H1 (cell line): ENCODE results near the gene FOXF2. TPM values are rescaled to one million over a fixed set of nuclear protein-coding genes. Genes with fewer than 3 reads are reported as not detected.

Experiments used
- CTCF ChIA-PET: fragments of 300-600 bp; sonication (Branson Sonifier 250); formaldehyde crosslinking; loops from one replicate; lab custom pipeline; 2021; ENCODE audit not compliant: partially characterized antibody; lab: Charles Lee
- POLR2A ChIA-PET: fragments of 300-600 bp; sonication (Branson Sonifier 250); formaldehyde crosslinking; loops from one replicate; lab custom pipeline; 2021; ENCODE audit warnings: inconsistent platforms; ENCODE audit not compliant: partially characterized antibody; lab: Charles Lee
- DNase-seq, 2 experiments: peaks; one replicate each; pipeline versions ENCODE4 v3.0.0 to v3.0.0-alpha.2; 2010 to 2022; ENCODE audit warnings: low spot score in 2 of 2, low read depth in 1 of 2, mixed read lengths in 1 of 2
- FAIRE-seq: peaks from 2 replicates; lab custom pipeline; 2011; peaks lifted over from hg19 to GRCh38; lab: Jason Lieb, UNC
- H2AFZ ChIP-seq: 2 replicates; pipeline ENCODE4 v1.8.1; 2012; ENCODE audit warnings: low read length, inconsistent platforms
- H2AK5ac ChIP-seq: 2 replicates; pipeline ENCODE4 v1.6.1; 2013; ENCODE audit warnings: low read depth, low read length
- H2BK120ac ChIP-seq: replicated peaks from 2 replicates; pipeline ENCODE3; 2013; ENCODE audit warnings: low read depth, low read length, inconsistent platforms
- H2BK12ac ChIP-seq: 2 replicates; pipeline ENCODE4 v1.6.1; 2013; ENCODE audit warnings: low read depth, low read length
- H2BK15ac ChIP-seq: 2 replicates; pipeline ENCODE4 v1.6.1; 2013; ENCODE audit warnings: low read length
- H2BK20ac ChIP-seq: 2 replicates; pipeline ENCODE4 v1.6.1; 2013; ENCODE audit warnings: low read length
- H2BK5ac ChIP-seq: 2 replicates; pipeline ENCODE4 v1.6.1; 2013; ENCODE audit warnings: low read depth, low read length
- H3K14ac ChIP-seq: 2 replicates; pipeline ENCODE4 v1.6.1; 2013; ENCODE audit warnings: inconsistent platforms; ENCODE audit not compliant: insufficient read length
- H3K18ac ChIP-seq: 2 replicates; pipeline ENCODE4 v1.6.1; 2013; ENCODE audit warnings: low read length; ENCODE audit errors: extremely low read depth
- H3K23ac ChIP-seq: 2 replicates; pipeline ENCODE4 v1.6.1; 2013; ENCODE audit warnings: inconsistent platforms; ENCODE audit not compliant: insufficient read length
- H3K23me2 ChIP-seq: 2 replicates; pipeline ENCODE4 v1.6.1; 2013; ENCODE audit warnings: low read depth, low read length
- H3K27ac ChIP-seq: 2 replicates; pipeline ENCODE4 v1.6.1; 2011; ENCODE audit warnings: low read depth, low read length, inconsistent platforms
- H3K27me3 ChIP-seq, 4 experiments: replicated peaks in 1 of 4; 1 replicate in 1 of 4; 2 replicates in 3 of 4; pipeline versions ENCODE4 v1.6.1 to v1.8.1; 2011 to 2013; ENCODE audit warnings: low read length in 3 of 4, mild to moderate bottlenecking in 3 of 4, inconsistent platforms in 2 of 4, mixed read lengths in 2 of 4, moderate library complexity in 1 of 4; ENCODE audit not compliant: control insufficient read depth in 3 of 4, insufficient read depth in 3 of 4; ENCODE audit errors: extremely low read depth in 1 of 4
- H3K36me3 ChIP-seq, 4 experiments: 2 replicates each; pipeline versions ENCODE4 v1.6.1 to v1.8.1; 2011 to 2013; ENCODE audit warnings: mild to moderate bottlenecking in 4 of 4, low read length in 3 of 4, moderate library complexity in 2 of 4, control low read depth in 1 of 4, inconsistent platforms in 1 of 4; ENCODE audit not compliant: insufficient read depth in 4 of 4, control insufficient read depth in 2 of 4
- H3K4ac ChIP-seq: replicated peaks from 2 replicates; pipeline ENCODE3; 2013; ENCODE audit warnings: low read length, low read depth, mixed read lengths, inconsistent platforms; ENCODE audit not compliant: insufficient read length
- H3K4me1 ChIP-seq, 4 experiments: replicated peaks in 1 of 4; 1 replicate in 1 of 4; 2 replicates in 3 of 4; pipeline versions ENCODE4 v1.6.1 to v1.8.1; 2011 to 2013; ENCODE audit warnings: low read length in 3 of 4, inconsistent platforms in 2 of 4, mixed read lengths in 1 of 4; ENCODE audit not compliant: insufficient read depth in 4 of 4, control insufficient read depth in 3 of 4
- H3K4me2 ChIP-seq, 2 experiments: 2 replicates each; pipeline versions ENCODE4 v1.6.1 to v1.8.1; 2011 to 2013; ENCODE audit warnings: low read depth in 2 of 2, low read length in 2 of 2, control low read depth in 1 of 2, inconsistent platforms in 1 of 2, mild to moderate bottlenecking in 1 of 2; ENCODE audit not compliant: insufficient read depth in 1 of 2
- H3K4me3 ChIP-seq, 4 experiments: fragments of 200-600, 300-600 bp in 1 of 4; sonication (generic), shearing (Covaris generic), sonication (Bioruptor Twin) in 1 of 4; 2 replicates each; pipeline versions ENCODE4 v1.5.1 to v1.8.1; 2011 to 2016; ENCODE audit warnings: low read length in 4 of 4, low read depth in 3 of 4, control low read depth in 2 of 4, inconsistent platforms in 2 of 4, mild to moderate bottlenecking in 2 of 4, mixed read lengths in 1 of 4, moderate library complexity in 1 of 4; ENCODE audit not compliant: insufficient read depth in 2 of 4; ENCODE audit errors: extremely low read depth in 1 of 4
- H3K56ac ChIP-seq: replicated peaks from 2 replicates; pipeline ENCODE3; 2013; ENCODE audit warnings: low read depth, mild to moderate bottlenecking, mixed read lengths, low read length, inconsistent platforms; ENCODE audit not compliant: insufficient read length
- H3K79me1 ChIP-seq: 2 replicates; pipeline ENCODE4 v1.6.1; 2013; ENCODE audit warnings: low read depth, low read length, control low read depth
- H3K79me2 ChIP-seq, 2 experiments: 2 replicates each; pipeline versions ENCODE4 v1.6.1 to v1.8.1; 2012 to 2013; ENCODE audit warnings: low read length in 2 of 2, mild to moderate bottlenecking in 2 of 2, inconsistent platforms in 1 of 2; ENCODE audit not compliant: insufficient read depth in 2 of 2, control insufficient read depth in 1 of 2
- H3K9ac ChIP-seq, 4 experiments: replicated peaks in 1 of 4; 1 replicate in 1 of 4; 2 replicates in 3 of 4; pipeline versions ENCODE4 v1.6.1 to v1.8.1; 2011 to 2013; ENCODE audit warnings: low read depth in 3 of 4, low read length in 3 of 4, control low read depth in 2 of 4, mild to moderate bottlenecking in 2 of 4, moderate library complexity in 2 of 4, inconsistent platforms in 1 of 4; ENCODE audit errors: extremely low read depth in 1 of 4
- H3K9me3 ChIP-seq, 2 experiments: 2 replicates each; pipeline versions ENCODE4 v1.6.1 to v1.8.1; 2012 to 2013; ENCODE audit warnings: mild to moderate bottlenecking in 2 of 2, moderate library complexity in 2 of 2, control low read depth in 1 of 2, inconsistent platforms in 1 of 2, low read depth in 1 of 2, low read length in 1 of 2, mixed read lengths in 1 of 2; ENCODE audit not compliant: insufficient read depth in 2 of 2
- H4K20me1 ChIP-seq, 2 experiments: replicated peaks in 1 of 2; 2 replicates each; pipeline versions ENCODE3 to v1.8.1; 2011 to 2013; ENCODE audit warnings: inconsistent platforms in 2 of 2, low read length in 2 of 2, mild to moderate bottlenecking in 1 of 2; ENCODE audit not compliant: insufficient read depth in 2 of 2, control insufficient read depth in 1 of 2
- H4K5ac ChIP-seq: 2 replicates; pipeline ENCODE4 v1.6.1; 2013; ENCODE audit warnings: low read length, low read depth, mixed read lengths, inconsistent platforms; ENCODE audit not compliant: insufficient read length
- H4K8ac ChIP-seq: 2 replicates; pipeline ENCODE4 v1.8.0; 2013; ENCODE audit warnings: mild to moderate bottlenecking, moderate library complexity, low read length, inconsistent platforms; ENCODE audit not compliant: insufficient read depth; ENCODE audit errors: extremely low read depth
- H4K91ac ChIP-seq: replicated peaks from 2 replicates; pipeline ENCODE3; 2013; ENCODE audit warnings: low read length, mixed read lengths, inconsistent platforms; ENCODE audit not compliant: insufficient read length
- BACH1 ChIP-seq: IDR thresholded peaks from 2 replicates; pipeline ENCODE4 v1.6.1; 2012; ENCODE audit warnings: low read length, improper control_type of control experiment
- BRCA1 ChIP-seq: IDR thresholded peaks from 2 replicates; pipeline ENCODE4 v1.6.1; 2012; ENCODE audit warnings: low read depth, low read length, improper control_type of control experiment
- CHD1 ChIP-seq: IDR thresholded peaks from 2 replicates; pipeline ENCODE4 v1.6.1; 2012; ENCODE audit warnings: low read depth, low read length, improper control_type of control experiment
- CHD2 ChIP-seq: IDR thresholded peaks from 2 replicates; pipeline ENCODE4 v1.6.1; 2012; ENCODE audit warnings: low read length, improper control_type of control experiment
- GABPA ChIP-seq: IDR thresholded peaks from 2 replicates; pipeline ENCODE4 v1.6.1; 2011; ENCODE audit warnings: mild to moderate bottlenecking, low read length, moderate library complexity, borderline replicate concordance; ENCODE audit not compliant: insufficient read depth
- JUND ChIP-seq: IDR thresholded peaks from 2 replicates; pipeline ENCODE4 v1.6.1; 2011; ENCODE audit warnings: mild to moderate bottlenecking, improper control_type of control experiment, low read length
- KDM1A ChIP-seq: fragments of 200-600, 300-600 bp; sonication (generic); IDR thresholded peaks from 2 replicates; pipeline ENCODE4 v1.7.1; 2016; ENCODE audit warnings: mild to moderate bottlenecking, low read length, borderline replicate concordance
- NANOG ChIP-seq: IDR thresholded peaks from 2 replicates; pipeline ENCODE4 v1.6.1; 2011; ENCODE audit warnings: low read length, low read depth, mild to moderate bottlenecking, inconsistent platforms; ENCODE audit not compliant: insufficient read depth, poor library complexity, severe bottlenecking
- RAD21 ChIP-seq, 2 experiments: IDR thresholded peaks in 1 of 2; conservative IDR thresholded peaks in 1 of 2; 2 replicates each; pipeline ENCODE4 v1.6.1; 2011; ENCODE audit warnings: low read depth in 2 of 2, low read length in 2 of 2, improper control_type of control experiment in 1 of 2, inconsistent platforms in 1 of 2, mild to moderate bottlenecking in 1 of 2, moderate library complexity in 1 of 2
- SAP30 ChIP-seq: fragments of 300-600 bp; sonication (generic); IDR thresholded peaks from 2 replicates; pipeline ENCODE4 v1.7.1; 2012; ENCODE audit warnings: low read length, moderate library complexity, mild to moderate bottlenecking, inconsistent platforms; ENCODE audit not compliant: insufficient read depth, insufficient replicate concordance
- SP4 ChIP-seq: IDR thresholded peaks from 2 replicates; pipeline ENCODE4 v1.6.1; 2012; ENCODE audit warnings: low read length, inconsistent platforms
- SRF ChIP-seq: IDR thresholded peaks from 2 replicates; pipeline ENCODE4 v1.6.1; 2011; ENCODE audit warnings: mild to moderate bottlenecking, low read depth, low read length, moderate library complexity
- WGBS, 2 experiments: shearing (Covaris generic) in 1 of 2; methylation state at CpG; one replicate each; pipeline versions ENCODE4 v1.1.6 to v1.1.7; 2013 to 2015; ENCODE audit warnings: low lambda C conversion rate in 2 of 2, mixed read lengths in 2 of 2, inconsistent platforms in 1 of 2, low coverage in 1 of 2, missing lambda C conversion rate in 1 of 2; ENCODE audit not compliant: insufficient replicate concordance in 2 of 2, insufficient coverage in 1 of 2, insufficient read length in 1 of 2; ENCODE audit errors: extremely low coverage in 1 of 2, missing lambda C conversion rate in 1 of 2; 5-methylcytosine and 5-hydroxymethylcytosine counted together
- polyA plus RNA-seq, 7 experiments: library from polyadenylated mRNA; depleted of rRNA in 3 of 7; stranded (reverse) in 5 of 7; unstranded in 2 of 7; fragments of >200 nt in 5 of 7; fragments of 200-250 nt in 2 of 7; gene quantifications; 1 replicate in 5 of 7; 2 replicates in 1 of 7; 4 replicates in 1 of 7; pipeline versions ENCODE4 v1.2.1 to v1.2.3, GENCODE V29; 2011 to 2013; ENCODE audit warnings: missing spikeins in 2 of 7, mixed read lengths in 2 of 7
- total RNA-seq: library from RNA; stranded (reverse); fragmentation: NEBNext Ultra II Directional; extraction: Animal tissue kit (Norgen Biotek cat#: 25700); gene quantifications from 2 replicates; pipeline ENCODE4 v1.2.1, GENCODE V29; 2021
- TF ChIP-seq, protein P1 (sequence below): IDR thresholded peaks from 2 replicates; pipeline ENCODE4 v1.6.1; 2011; ENCODE audit warnings: low read length, improper control_type of control experiment

Gene FOXF2
- total and polyA plus RNA-seq, 2 of the 8 experiments (the other 6 are each of a cell fraction or from before 2014, with no cell fraction given): 0.05 TPM; not detected in 1

DNA sequence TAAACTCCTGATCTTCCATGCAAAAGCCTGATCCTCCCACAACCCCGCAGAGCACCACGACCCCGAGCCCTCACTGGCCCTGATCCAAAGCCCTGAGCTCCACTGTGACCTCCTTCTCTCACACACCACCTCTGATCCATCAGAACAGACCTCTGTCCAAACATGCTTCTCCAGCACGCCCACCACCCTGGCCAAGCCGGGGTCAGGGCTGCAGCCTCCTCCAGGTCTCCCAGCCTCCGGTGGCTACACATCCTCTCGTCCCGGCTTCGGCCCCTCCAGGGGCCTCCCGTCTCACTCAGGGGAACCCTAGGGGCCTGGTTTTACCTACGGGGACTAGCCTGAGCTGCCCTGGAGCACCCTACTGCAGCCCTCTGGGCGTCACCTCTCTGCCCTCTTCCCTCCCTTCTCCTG is 49.1 kb downstream of the FOXF2 start:
- H3K14ac ChIP-seq: no peak overlapping the region
- no peak overlapping the region for H3K4ac ChIP-seq
- DNase-seq: no peak
- H3K4me3 ChIP-seq: no peak overlapping the region
- H3K9ac ChIP-seq: no peak overlapping the region
- peak overlapping the region; percentile 35; the same call in 1 of the 2 replicates for H2BK5ac ChIP-seq
- peaks cover 0 to 10% of the 10 kb centered on the region in 2 experiments; a peak in 1 of 4 replicates for H3K9me3 ChIP-seq
- H2AK5ac ChIP-seq: no peak overlapping the region
- no peak overlapping the region for H3K18ac ChIP-seq
- FAIRE-seq: no peak
- H3K36me3 ChIP-seq: no peaks in the 10 kb centered on the region
- no peaks in the 10 kb centered on the region for H4K20me1 ChIP-seq
- H3K23ac ChIP-seq: no peak overlapping the region
- no peak overlapping the region for H2BK120ac ChIP-seq
- no peaks in the 10 kb centered on the region for H3K23me2 ChIP-seq
- ChIA-PET CTCF (interaction anchor here (2.8 to 3.7 kb wide), 2 partner anchors 14 to 42 kb away, joined by 7 to 56 read pairs; no protein-coding TSS in a partner anchor), POLR2A (no interaction called here)
- peak overlapping the region in 1 of 2 experiments; percentile 12; a peak in 1 of 4 replicates for H3K4me2 ChIP-seq
- H3K79me2 ChIP-seq: no peaks in the 10 kb centered on the region
- no peak overlapping the region for H4K91ac ChIP-seq
- WGBS, 2 experiments: 90% methylated on average over 12 of the region's 12 CpGs; no CpG with 5 or more reads in 1 of the 2 experiments
- no peak overlapping the region for H2BK20ac ChIP-seq
- H4K5ac ChIP-seq: no peak overlapping the region
- H3K4me1 ChIP-seq: peaks cover 0 to 3% (median 1%) of the 10 kb centered on the region in 4 experiments; a peak in 3 of 7 replicates
- H3K56ac ChIP-seq: no peak overlapping the region
- H3K27ac ChIP-seq: no peak overlapping the region
- no peaks in the 10 kb centered on the region; a peak in 3 of 7 replicates for H3K27me3 ChIP-seq
- H2AFZ ChIP-seq: peak overlapping the region; percentile 4; the same call in 1 of the 2 replicates
- H3K79me1 ChIP-seq: no peaks in the 10 kb centered on the region
- peak overlapping the region; percentile 60; the same call in 1 of the 2 replicates for H2BK12ac ChIP-seq
- peak overlapping the region; percentile 28 for H4K8ac ChIP-seq
- H2BK15ac ChIP-seq: no peak overlapping the region
- TF ChIP-seq RAD21 (IDR thresholded peaks at IDR 0.05 in 1 of 2, conservative IDR thresholded peaks at IDR 0.05 in 1 of 2; ENCODE audit: low read depth in 2 of 2, low read length in 2 of 2) (no peak), NANOG (no peak), SP4 (no peak), BACH1 (no peak), JUND (no peak), CHD1 (no peak), BRCA1 (no peak), KDM1A (no peak), GABPA (no peak), SRF (no peak), SAP30 (no peak), CHD2 (no peak)
- TF ChIP-seq, protein P1, sequence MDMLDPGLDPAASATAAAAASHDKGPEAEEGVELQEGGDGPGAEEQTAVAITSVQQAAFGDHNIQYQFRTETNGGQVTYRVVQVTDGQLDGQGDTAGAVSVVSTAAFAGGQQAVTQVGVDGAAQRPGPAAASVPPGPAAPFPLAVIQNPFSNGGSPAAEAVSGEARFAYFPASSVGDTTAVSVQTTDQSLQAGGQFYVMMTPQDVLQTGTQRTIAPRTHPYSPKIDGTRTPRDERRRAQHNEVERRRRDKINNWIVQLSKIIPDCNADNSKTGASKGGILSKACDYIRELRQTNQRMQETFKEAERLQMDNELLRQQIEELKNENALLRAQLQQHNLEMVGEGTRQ: no peak
